GM23248 (cell line): Measurements from ENCODE around the gene SRGN.

Experiments used
- EZH2 ChIP-seq: fragments of 200-600 bp; sonication (generic); IDR thresholded peaks from 2 replicates; pipeline ENCODE4 v1.6.1; 2018; ENCODE audit warnings: antibody characterized with exemption, mild to moderate bottlenecking; ENCODE audit not compliant: insufficient read depth, poor library complexity, severe bottlenecking
- EZH2phosphoT487 ChIP-seq: fragments of 200-600 bp; sonication (generic); IDR thresholded peaks from 2 replicates; pipeline ENCODE4 v1.6.1; 2018; ENCODE audit warnings: antibody characterized with exemption, moderate library complexity, mild to moderate bottlenecking, low read depth; ENCODE audit not compliant: insufficient read depth

DNA sequence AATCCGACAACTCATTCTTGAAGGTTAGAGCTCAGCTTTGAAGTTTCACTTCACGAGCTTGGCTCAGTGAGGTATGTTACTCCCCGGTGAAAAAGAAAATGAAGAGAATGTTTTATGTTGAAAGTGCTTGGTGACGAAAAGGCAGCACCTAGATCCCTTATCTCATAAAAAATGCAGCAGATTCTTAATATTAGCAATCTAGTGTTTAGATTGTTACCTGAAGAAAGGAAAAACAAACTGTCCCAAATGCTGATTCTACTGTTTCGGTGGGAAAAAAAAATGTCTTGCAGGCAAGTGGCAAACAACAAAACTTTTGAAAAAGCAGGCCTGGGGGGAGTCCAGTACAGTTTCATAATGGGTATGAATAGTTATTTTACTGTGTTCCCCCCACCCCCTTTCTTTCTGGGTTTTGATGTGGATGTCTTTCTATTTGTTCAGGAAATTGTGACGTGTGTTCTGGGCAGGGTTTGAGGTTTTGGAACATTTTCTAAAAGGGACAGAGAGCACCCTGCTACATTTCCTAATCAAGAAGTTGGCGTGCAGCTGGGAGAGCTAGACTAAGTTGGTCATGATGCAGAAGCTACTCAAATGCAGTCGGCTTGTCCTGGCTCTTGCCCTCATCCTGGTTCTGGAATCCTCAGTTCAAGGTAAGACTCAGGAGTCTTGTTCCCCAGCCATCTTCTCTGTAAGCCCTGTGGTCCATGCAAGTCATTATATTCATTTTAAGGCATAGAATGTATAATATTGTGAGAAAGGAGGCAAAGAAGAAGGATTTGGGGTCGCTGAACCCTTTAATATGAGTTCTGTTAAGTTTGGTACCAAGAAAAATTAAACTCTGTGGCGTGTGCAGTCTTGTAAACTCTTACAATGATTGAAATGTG lies at the start of gene SRGN:
- TF ChIP-seq EZH2 (no peak), EZH2phosphoT487 (no peak)
